MM.1S (cell line): ENCODE measurements around the gene ANKRD13B.

Experiments used
- DNase-seq: peaks from one replicate; pipeline ENCODE4 v3.0.0-alpha.2; 2015
- H2AFZ ChIP-seq: fragments of 300-600 bp; sonication (generic); 2 replicates; pipeline ENCODE4 v1.6.0; 2016; ENCODE audit warnings: antibody characterized with exemption, low read length
- H3F3A ChIP-seq: fragments of 300-600 bp; sonication (generic); 2 replicates; pipeline ENCODE4 v1.6.1; 2016; ENCODE audit warnings: mild to moderate bottlenecking, antibody characterized with exemption, low read length, moderate library complexity, mixed read lengths; ENCODE audit not compliant: insufficient read depth
- H3K27ac ChIP-seq: fragments of 300-600 bp; sonication (generic); 2 replicates; pipeline ENCODE4 v1.5.1; 2016; ENCODE audit warnings: mild to moderate bottlenecking, low read length
- H3K27me3 ChIP-seq: fragments of 300-600 bp; sonication (generic); replicated peaks from 2 replicates; pipeline ENCODE4 v1.6.0; 2016; ENCODE audit warnings: low read length; ENCODE audit not compliant: insufficient read depth
- H3K36me3 ChIP-seq: fragments of 300-600 bp; sonication (generic); replicated peaks from 2 replicates; pipeline ENCODE4 v1.6.1; 2016; ENCODE audit warnings: mild to moderate bottlenecking, low read length, mixed read lengths; ENCODE audit not compliant: insufficient read depth
- H3K4me1 ChIP-seq: fragments of 300-600 bp; sonication (generic); 2 replicates; pipeline ENCODE4 v1.6.1; 2016; ENCODE audit warnings: low read length, mixed read lengths
- H3K4me2 ChIP-seq: fragments of 300-600 bp; sonication (generic); 2 replicates; pipeline ENCODE4 v1.6.0; 2016; ENCODE audit warnings: low read depth, low read length
- H3K4me3 ChIP-seq: fragments of 300-600 bp; sonication (generic); 2 replicates; pipeline ENCODE4 v1.5.1; 2016; ENCODE audit warnings: low read length, mixed read lengths
- H3K79me2 ChIP-seq: fragments of 300-600 bp; sonication (generic); 2 replicates; pipeline ENCODE4 v1.6.1; 2016; ENCODE audit warnings: mixed run types, low read length, mixed read lengths
- H3K9ac ChIP-seq: fragments of 300-600 bp; sonication (generic); 2 replicates; pipeline ENCODE4 v1.6.1; 2016; ENCODE audit warnings: low read length, mixed read lengths
- H3K9me2 ChIP-seq: fragments of 300-600 bp; sonication (generic); replicated peaks from 2 replicates; pipeline ENCODE4 v1.6.1; 2016; ENCODE audit warnings: mild to moderate bottlenecking, low read length, mixed read lengths; ENCODE audit not compliant: insufficient read depth
- H3K9me3 ChIP-seq: fragments of 300-600 bp; sonication (generic); replicated peaks from 2 replicates; pipeline ENCODE4 v1.6.1; 2016; ENCODE audit warnings: mild to moderate bottlenecking, low read length, mixed read lengths; ENCODE audit not compliant: insufficient read depth
- H4K20me1 ChIP-seq: fragments of 300-600 bp; sonication (generic); 2 replicates; pipeline ENCODE4 v1.6.1; 2016; ENCODE audit warnings: mild to moderate bottlenecking, low read length, moderate library complexity, mixed read lengths; ENCODE audit not compliant: insufficient read depth
- EZH2 ChIP-seq: fragments of 300-600 bp; sonication (generic); optimal IDR thresholded peaks from 2 replicates; pipeline ENCODE3; 2017; ENCODE audit warnings: low read depth, mild to moderate bottlenecking, antibody characterized with exemption, low read length, mixed read lengths
- EZH2phosphoT487 ChIP-seq: fragments of 300-600 bp; sonication (generic); IDR thresholded peaks from 2 replicates; pipeline ENCODE4 v1.6.1; 2018; ENCODE audit warnings: antibody characterized with exemption, low read length
- TF ChIP-seq, protein P1 (sequence below): fragments of 300-600 bp; sonication (generic); IDR thresholded peaks from 2 replicates; pipeline ENCODE4 v1.5.1; 2016; ENCODE audit warnings: antibody characterized with exemption, low read length, mixed read lengths

The ANKRD13B gene

DNA sequence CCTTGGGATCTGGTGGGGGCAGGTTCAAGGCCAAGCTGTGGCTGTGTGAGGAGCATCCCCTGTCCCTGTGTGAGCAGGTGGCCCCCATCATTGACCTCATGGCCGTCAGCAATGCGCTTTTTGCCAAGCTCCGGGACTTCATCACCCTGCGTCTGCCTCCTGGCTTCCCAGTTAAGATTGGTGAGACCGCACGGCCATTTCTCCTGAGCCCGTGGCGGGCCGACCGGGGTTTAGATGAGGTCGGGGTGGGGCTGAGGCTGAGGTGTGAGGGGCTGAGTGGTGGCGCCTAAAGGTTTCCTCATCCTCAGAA, 19.1 kb downstream of the ANKRD13B start:
- H4K20me1 ChIP-seq: no peaks in the 10 kb centered on the region
- H3K27me3 ChIP-seq: peaks cover 11% of the 10 kb centered on the region
- H3F3A ChIP-seq: no peaks in the 10 kb centered on the region
- DNase-seq: no peak
- no peak overlapping the region for H3K9ac ChIP-seq
- no peaks in the 10 kb centered on the region for H3K79me2 ChIP-seq
- H3K27ac ChIP-seq: no peak overlapping the region
- TF ChIP-seq, protein P1, sequence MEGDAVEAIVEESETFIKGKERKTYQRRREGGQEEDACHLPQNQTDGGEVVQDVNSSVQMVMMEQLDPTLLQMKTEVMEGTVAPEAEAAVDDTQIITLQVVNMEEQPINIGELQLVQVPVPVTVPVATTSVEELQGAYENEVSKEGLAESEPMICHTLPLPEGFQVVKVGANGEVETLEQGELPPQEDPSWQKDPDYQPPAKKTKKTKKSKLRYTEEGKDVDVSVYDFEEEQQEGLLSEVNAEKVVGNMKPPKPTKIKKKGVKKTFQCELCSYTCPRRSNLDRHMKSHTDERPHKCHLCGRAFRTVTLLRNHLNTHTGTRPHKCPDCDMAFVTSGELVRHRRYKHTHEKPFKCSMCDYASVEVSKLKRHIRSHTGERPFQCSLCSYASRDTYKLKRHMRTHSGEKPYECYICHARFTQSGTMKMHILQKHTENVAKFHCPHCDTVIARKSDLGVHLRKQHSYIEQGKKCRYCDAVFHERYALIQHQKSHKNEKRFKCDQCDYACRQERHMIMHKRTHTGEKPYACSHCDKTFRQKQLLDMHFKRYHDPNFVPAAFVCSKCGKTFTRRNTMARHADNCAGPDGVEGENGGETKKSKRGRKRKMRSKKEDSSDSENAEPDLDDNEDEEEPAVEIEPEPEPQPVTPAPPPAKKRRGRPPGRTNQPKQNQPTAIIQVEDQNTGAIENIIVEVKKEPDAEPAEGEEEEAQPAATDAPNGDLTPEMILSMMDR: no peak
- TF ChIP-seq EZH2phosphoT487 (no peak), EZH2 (no peak)
- H3K9me3 ChIP-seq: no peaks in the 10 kb centered on the region
- peaks cover 26% of the 10 kb centered on the region for H3K4me1 ChIP-seq
- no peak overlapping the region for H3K4me3 ChIP-seq
- no peak overlapping the region for H3K4me2 ChIP-seq
- H3K36me3 ChIP-seq: no peaks in the 10 kb centered on the region
- no peaks in the 10 kb centered on the region for H3K9me2 ChIP-seq
- H2AFZ ChIP-seq: no peak overlapping the region

- H3K27me3 ChIP-seq: peaks cover 11% of the 10 kb centered on the region
- H3K4me1 ChIP-seq: peaks cover 31% of the 10 kb centered on the region
- peak overlapping the region; percentile 94; the same call in 1 of the 2 replicates for H3K4me2 ChIP-seq
- no peak overlapping the region for H3K27ac ChIP-seq
- TF ChIP-seq, protein P1: no peak
- no peak for TF ChIP-seq EZH2
- TF ChIP-seq EZH2phosphoT487: no peak
- peaks cover 4% of the 10 kb centered on the region; the same call in 1 of the 2 replicates for H3F3A ChIP-seq
- H3K9ac ChIP-seq: no peak overlapping the region
- no peaks in the 10 kb centered on the region for H3K79me2 ChIP-seq
- H3K9me2 ChIP-seq: no peaks in the 10 kb centered on the region
- no peak for DNase-seq
- 0 out of 2 replicates have a peak overlapping the region, but pooled peaks have one; percentile 46 for H2AFZ ChIP-seq
- H3K9me3 ChIP-seq: no peaks in the 10 kb centered on the region
- no peak overlapping the region for H3K4me3 ChIP-seq
- no peaks in the 10 kb centered on the region for H4K20me1 ChIP-seq
- no peaks in the 10 kb centered on the region for H3K36me3 ChIP-seq
These were observed 19.7 kb downstream of the ANKRD13B start for GRCh38 chr17:29612404-29613280.

DNA sequence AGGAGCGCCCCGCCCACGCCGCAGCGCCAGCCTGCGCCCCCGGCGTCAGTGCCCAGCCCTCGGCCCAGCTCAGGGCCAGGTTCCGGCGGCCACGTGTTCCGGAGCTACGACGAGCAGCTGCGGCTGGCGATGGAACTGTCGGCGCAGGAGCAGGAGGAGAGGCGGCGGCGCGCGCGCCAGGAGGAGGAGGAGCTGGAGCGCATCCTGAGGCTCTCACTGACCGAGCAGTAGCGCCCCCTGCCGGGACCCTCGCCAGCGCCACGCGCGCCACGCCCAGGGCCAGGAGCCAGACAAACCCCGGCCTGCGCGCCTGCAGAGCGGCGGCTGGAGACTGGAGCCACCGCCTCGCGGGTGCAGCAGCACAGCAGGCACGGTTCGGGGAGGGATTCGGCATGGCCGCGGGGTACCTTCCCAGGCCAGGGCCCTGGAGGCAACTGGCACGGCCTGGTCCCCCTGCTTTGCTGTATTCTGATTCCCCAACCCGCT, 20.5 kb downstream of the ANKRD13B start:
- no peaks in the 10 kb centered on the region for H3K79me2 ChIP-seq
- peak overlapping the region; percentile 63 for H2AFZ ChIP-seq
- H3K9me3 ChIP-seq: no peaks in the 10 kb centered on the region
- peaks cover 11% of the 10 kb centered on the region for H3K27me3 ChIP-seq
- peaks cover 36% of the 10 kb centered on the region for H3K4me1 ChIP-seq
- H3K9me2 ChIP-seq: no peaks in the 10 kb centered on the region
- no peaks in the 10 kb centered on the region for H3K36me3 ChIP-seq
- TF ChIP-seq EZH2: no peak
- no peak for TF ChIP-seq EZH2phosphoT487
- TF ChIP-seq, protein P1: peak; percentile 85
- no peak overlapping the region for H3K27ac ChIP-seq
- peaks cover 8% of the 10 kb centered on the region; the same call in 1 of the 2 replicates for H3F3A ChIP-seq
- peak overlapping the region; percentile 94 for H3K4me2 ChIP-seq
- peak; percentile 88 for DNase-seq
- H3K9ac ChIP-seq: peak overlapping the region; percentile 6; the same call in 1 of the 2 replicates
- H3K4me3 ChIP-seq: peak overlapping the region; percentile 58
- H4K20me1 ChIP-seq: no peaks in the 10 kb centered on the region
